ENCODE data around the gene TMEM272. TPM values are rescaled to one million over a fixed set of nuclear protein-coding genes. Genes with fewer than 3 reads are reported as not detected.

The TMEM272 gene
- polyA plus RNA-seq, 1 of the 3 experiments (the other 2 are of a cell fraction) = not detected

DNA sequence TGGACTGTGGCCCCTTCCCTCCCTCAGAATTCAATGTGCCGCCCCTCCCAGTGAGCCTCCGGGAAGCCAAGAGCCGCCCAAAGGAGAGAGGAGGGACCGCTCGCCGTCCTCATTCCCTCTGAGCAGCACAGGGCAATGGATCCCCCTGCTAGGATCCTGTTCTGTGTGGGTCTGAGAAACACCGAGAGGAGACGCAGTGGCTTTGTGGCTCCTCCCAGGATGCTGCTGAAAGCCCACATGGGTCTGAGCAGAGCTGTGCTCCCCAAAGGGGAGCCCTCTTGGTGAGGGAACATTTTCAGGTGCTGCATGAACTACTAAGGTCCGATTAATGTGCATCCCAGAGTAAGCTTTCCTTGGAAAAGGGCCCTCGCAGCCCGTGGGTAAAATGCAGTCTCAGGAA, 71.5 kb downstream of the TMEM272 start (continued):
- TF ChIP-seq, protein P1, sequence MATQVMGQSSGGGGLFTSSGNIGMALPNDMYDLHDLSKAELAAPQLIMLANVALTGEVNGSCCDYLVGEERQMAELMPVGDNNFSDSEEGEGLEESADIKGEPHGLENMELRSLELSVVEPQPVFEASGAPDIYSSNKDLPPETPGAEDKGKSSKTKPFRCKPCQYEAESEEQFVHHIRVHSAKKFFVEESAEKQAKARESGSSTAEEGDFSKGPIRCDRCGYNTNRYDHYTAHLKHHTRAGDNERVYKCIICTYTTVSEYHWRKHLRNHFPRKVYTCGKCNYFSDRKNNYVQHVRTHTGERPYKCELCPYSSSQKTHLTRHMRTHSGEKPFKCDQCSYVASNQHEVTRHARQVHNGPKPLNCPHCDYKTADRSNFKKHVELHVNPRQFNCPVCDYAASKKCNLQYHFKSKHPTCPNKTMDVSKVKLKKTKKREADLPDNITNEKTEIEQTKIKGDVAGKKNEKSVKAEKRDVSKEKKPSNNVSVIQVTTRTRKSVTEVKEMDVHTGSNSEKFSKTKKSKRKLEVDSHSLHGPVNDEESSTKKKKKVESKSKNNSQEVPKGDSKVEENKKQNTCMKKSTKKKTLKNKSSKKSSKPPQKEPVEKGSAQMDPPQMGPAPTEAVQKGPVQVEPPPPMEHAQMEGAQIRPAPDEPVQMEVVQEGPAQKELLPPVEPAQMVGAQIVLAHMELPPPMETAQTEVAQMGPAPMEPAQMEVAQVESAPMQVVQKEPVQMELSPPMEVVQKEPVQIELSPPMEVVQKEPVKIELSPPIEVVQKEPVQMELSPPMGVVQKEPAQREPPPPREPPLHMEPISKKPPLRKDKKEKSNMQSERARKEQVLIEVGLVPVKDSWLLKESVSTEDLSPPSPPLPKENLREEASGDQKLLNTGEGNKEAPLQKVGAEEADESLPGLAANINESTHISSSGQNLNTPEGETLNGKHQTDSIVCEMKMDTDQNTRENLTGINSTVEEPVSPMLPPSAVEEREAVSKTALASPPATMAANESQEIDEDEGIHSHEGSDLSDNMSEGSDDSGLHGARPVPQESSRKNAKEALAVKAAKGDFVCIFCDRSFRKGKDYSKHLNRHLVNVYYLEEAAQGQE (IDR thresholded peaks at IDR 0.05; ENCODE audit: low read depth, low read length) = no peak
- TF ChIP-seq PBX3 (IDR thresholded peaks at IDR 0.05) (no peak), MEF2A (IDR thresholded peaks at IDR 0.05; ENCODE audit: borderline replicate concordance, low read depth) (no peak), ELF1 (IDR thresholded peaks at IDR 0.05) (no peak)

- 95% methylated on average over 6 of the region's 6 CpGs for WGBS (ENCODE audit: low lambda C conversion rate)
- no peak overlapping the region for H2AFZ ChIP-seq (ENCODE audit: low read depth)
- no peak overlapping the region for H3K9ac ChIP-seq
- ChIA-PET CTCF (interaction anchor here (4.0 kb wide), 1 partner anchor 25 kb away, joined by 22 read pairs; no protein-coding TSS in a partner anchor), POLR2A (interaction anchor here (0.8 kb wide), 1 partner anchor 14 kb away, joined by 4 read pairs; no protein-coding TSS in a partner anchor)
- no peak for DNase-seq
- H3K4me1 ChIP-seq (ENCODE audit: control insufficient read depth in 1 of 2, insufficient read depth in 2 of 2, low read depth in 1 of 2, low read length in 1 of 2) = peaks cover 0 to 7% of the 10 kb centered on the region in 2 experiments; a peak in 1 of 4 replicates
- H3K27me3 ChIP-seq (ENCODE audit: insufficient read depth) = no peaks in the 10 kb centered on the region
- no peaks in the 10 kb centered on the region for H3K79me2 ChIP-seq (ENCODE audit: insufficient read depth)
- no peaks in the 10 kb centered on the region for H3F3A ChIP-seq (replicated peaks; ENCODE audit: insufficient read depth)
- no peaks in the 10 kb centered on the region for H3K9me2 ChIP-seq
- H3K4me3 ChIP-seq (ENCODE audit: low read depth in 2 of 2, low read length in 1 of 2) = no peak overlapping the region
- H3K4me2 ChIP-seq = no peak overlapping the region
- H4K20me1 ChIP-seq (ENCODE audit: insufficient read depth) = no peaks in the 10 kb centered on the region
- no peak overlapping the region for H3K27ac ChIP-seq (ENCODE audit: low read depth in 2 of 2, low read length in 1 of 2)
- H3K36me3 ChIP-seq (replicated peaks in 1 of 2; ENCODE audit: control insufficient read depth in 1 of 2, insufficient read depth in 2 of 2, low read length in 1 of 2) = no peaks in the 10 kb centered on the region
- H3K9me3 ChIP-seq = no peaks in the 10 kb centered on the region
- no peak for TF ChIP-seq EP300 (IDR thresholded peaks at IDR 0.05; ENCODE audit: borderline replicate concordance in 1 of 2, low read depth in 1 of 2, low read length in 1 of 2)
- TF ChIP-seq MXI1 (IDR thresholded peaks at IDR 0.05; ENCODE audit: low read depth, low read length) = no peak
- TF ChIP-seq, protein P2, sequence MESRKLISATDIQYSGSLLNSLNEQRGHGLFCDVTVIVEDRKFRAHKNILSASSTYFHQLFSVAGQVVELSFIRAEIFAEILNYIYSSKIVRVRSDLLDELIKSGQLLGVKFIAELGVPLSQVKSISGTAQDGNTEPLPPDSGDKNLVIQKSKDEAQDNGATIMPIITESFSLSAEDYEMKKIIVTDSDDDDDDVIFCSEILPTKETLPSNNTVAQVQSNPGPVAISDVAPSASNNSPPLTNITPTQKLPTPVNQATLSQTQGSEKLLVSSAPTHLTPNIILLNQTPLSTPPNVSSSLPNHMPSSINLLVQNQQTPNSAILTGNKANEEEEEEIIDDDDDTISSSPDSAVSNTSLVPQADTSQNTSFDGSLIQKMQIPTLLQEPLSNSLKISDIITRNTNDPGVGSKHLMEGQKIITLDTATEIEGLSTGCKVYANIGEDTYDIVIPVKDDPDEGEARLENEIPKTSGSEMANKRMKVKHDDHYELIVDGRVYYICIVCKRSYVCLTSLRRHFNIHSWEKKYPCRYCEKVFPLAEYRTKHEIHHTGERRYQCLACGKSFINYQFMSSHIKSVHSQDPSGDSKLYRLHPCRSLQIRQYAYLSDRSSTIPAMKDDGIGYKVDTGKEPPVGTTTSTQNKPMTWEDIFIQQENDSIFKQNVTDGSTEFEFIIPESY (IDR thresholded peaks at IDR 0.05; ENCODE audit: borderline replicate concordance, low read depth) = no peak
- TF ChIP-seq POLR2AphosphoS5 (IDR thresholded peaks at IDR 0.05; ENCODE audit: low read depth, low read length) = no peak
- TF ChIP-seq, protein P3, sequence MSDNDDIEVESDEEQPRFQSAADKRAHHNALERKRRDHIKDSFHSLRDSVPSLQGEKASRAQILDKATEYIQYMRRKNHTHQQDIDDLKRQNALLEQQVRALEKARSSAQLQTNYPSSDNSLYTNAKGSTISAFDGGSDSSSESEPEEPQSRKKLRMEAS (IDR thresholded peaks at IDR 0.05; ENCODE audit: low read depth) = no peak
- TF ChIP-seq, protein P4, sequence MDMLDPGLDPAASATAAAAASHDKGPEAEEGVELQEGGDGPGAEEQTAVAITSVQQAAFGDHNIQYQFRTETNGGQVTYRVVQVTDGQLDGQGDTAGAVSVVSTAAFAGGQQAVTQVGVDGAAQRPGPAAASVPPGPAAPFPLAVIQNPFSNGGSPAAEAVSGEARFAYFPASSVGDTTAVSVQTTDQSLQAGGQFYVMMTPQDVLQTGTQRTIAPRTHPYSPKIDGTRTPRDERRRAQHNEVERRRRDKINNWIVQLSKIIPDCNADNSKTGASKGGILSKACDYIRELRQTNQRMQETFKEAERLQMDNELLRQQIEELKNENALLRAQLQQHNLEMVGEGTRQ (IDR thresholded peaks at IDR 0.05; ENCODE audit: borderline replicate concordance, low read depth, low read length) = no peak
- TF ChIP-seq PBX3 (IDR thresholded peaks at IDR 0.05) = no peak
- no peak for TF ChIP-seq NFIC (IDR thresholded peaks at IDR 0.05; ENCODE audit: borderline replicate concordance)
- TF ChIP-seq RXRA (IDR thresholded peaks at IDR 0.05; ENCODE audit: borderline replicate concordance, low read depth) = no peak
- TF ChIP-seq USF1 (IDR thresholded peaks at IDR 0.05; ENCODE audit: borderline replicate concordance, low read depth) = no peak
- no peak for TF ChIP-seq NRF1 (IDR thresholded peaks at IDR 0.05; ENCODE audit: low read depth, low read length)
- no peak for TF ChIP-seq GATA2 (CRISPR knock-in tag; IDR thresholded peaks at IDR 0.05)
- no peak for TF ChIP-seq TEAD4 (IDR thresholded peaks at IDR 0.05; ENCODE audit: borderline replicate concordance, insufficient read depth)
- TF ChIP-seq RFX5 (IDR thresholded peaks at IDR 0.05; ENCODE audit: low read length) = no peak
- no peak for TF ChIP-seq JUND (IDR thresholded peaks at IDR 0.05)
These were observed 72.2 kb downstream of the TMEM272 start for GRCh38 chr13:51772781-51773180.

Measured in SK-N-SH (cell line).